Epithelial cell of esophagus (primary cell): ENCODE measurements around the gene DNMT1.
"Not testable (repeated sequence)": the region's sequence is repeated elsewhere in the genome, so short reads cannot be mapped to it uniquely, and the experiment has no call there.

Experiments used
- DNase-seq: peaks from one replicate; pipeline ENCODE4 v3.0.0; 2010; ENCODE audit warnings: low read depth
- H3K4me3 ChIP-seq: 2 replicates; pipeline ENCODE4 v1.5.1; 2011; ENCODE audit warnings: mild to moderate bottlenecking, low read length, control low read depth
- CTCF ChIP-seq: IDR thresholded peaks from 2 replicates; pipeline ENCODE4 v1.5.1; 2011; ENCODE audit warnings: low read depth, mild to moderate bottlenecking, low read length, control low read depth, inconsistent platforms; ENCODE audit not compliant: insufficient read depth; ENCODE audit errors: missing control alignments

Gene DNMT1

DNA sequence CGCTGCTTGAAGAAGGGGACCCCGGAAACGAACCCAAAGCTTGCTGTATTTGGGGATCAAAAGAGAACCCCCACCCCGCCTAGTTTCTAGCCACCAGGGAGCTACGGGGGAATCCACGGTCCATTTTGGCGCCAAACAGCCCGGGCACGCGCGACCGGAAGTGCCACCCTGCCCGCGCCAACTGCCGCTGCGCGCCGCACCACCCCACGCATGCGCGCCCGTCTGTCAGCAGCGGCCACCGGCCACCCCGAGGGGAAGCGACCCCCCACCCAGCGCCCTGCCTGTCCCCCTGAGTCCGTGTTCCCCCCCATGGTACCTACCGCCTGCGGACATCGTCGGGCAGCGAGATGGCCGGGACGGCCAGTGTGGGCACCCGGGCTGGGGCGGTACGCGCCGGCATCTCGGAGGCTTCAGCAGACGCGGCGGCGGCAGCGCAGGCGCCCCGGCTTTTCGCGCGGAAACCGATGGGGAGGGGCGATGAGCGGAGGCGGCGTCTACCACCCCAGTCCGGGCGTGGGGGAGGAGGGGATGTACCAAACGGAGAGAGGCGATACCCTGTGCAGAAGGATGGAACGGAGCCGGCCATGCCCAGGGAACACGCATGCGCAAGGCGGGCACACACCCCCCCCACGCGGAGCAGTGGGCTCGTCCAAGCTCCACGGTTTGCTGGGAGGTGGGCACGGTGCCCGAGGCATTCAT, at the start of gene DNMT1:
Gene DNMT1, minus strand, starts transcription at position 454 of the 699 bp plus-strand sequence. Its CDS starts 54 bp downstream, at position 400.
- H3K4me3 ChIP-seq = peak within 1 kb of the TSS; percentile 85
- peak; percentile 96 for DNase-seq
- TF ChIP-seq CTCF = no peak

DNA sequence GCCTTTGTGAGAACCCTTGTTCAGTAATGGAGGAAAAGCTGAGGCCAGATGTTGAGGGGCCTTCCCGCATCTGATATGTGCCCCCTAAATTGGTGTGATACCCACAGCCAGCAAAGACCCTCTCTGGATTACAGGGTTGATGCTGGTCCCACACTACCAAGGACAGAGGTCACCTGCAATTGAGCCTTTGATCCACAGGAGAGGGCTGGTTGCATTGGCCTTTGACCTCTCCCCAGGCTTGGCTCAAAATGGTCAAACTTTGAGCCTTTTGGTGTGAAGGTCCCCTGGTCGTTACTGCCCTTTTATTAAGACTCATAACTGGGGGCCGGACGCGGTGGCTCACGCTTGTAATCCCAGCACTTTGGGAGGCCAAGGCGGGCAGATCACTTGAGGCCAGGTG, 48.9 kb upstream of the DNMT1 start:
- TF ChIP-seq CTCF = no peak
- DNase-seq = no peak
- no peak overlapping the region for H3K4me3 ChIP-seq

DNA sequence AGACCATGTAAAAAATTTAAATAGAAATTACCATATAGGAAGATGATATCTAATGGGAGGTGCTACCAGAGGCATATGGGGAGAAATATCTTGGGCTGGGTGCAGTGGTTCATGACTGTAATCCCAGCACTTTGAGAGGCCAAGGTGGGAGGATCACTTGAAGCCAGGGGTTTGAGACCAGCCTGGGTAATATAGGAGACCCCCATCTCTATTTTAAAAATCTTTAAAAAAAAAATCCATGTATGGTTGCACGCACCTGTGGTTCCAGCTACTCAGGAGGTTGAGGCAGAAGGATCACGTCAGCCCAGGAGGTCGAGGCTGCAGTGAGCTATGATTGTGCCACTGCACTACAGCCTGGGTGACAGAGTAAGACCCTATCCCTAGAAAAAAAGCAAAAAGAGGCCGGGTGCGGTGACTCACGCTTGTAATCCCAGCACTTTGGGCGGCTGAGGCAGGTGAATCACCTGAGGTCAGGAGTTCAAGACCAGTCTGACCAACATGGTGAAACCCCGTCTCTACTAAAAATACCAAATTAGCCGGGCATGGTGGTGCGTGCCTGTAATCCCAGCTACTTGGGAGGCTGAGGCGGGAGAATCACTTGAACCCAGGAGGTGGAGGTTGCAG, 47.2 kb upstream of the DNMT1 start:
- H3K4me3 ChIP-seq, DNase-seq: not testable (repeated sequence)

DNA sequence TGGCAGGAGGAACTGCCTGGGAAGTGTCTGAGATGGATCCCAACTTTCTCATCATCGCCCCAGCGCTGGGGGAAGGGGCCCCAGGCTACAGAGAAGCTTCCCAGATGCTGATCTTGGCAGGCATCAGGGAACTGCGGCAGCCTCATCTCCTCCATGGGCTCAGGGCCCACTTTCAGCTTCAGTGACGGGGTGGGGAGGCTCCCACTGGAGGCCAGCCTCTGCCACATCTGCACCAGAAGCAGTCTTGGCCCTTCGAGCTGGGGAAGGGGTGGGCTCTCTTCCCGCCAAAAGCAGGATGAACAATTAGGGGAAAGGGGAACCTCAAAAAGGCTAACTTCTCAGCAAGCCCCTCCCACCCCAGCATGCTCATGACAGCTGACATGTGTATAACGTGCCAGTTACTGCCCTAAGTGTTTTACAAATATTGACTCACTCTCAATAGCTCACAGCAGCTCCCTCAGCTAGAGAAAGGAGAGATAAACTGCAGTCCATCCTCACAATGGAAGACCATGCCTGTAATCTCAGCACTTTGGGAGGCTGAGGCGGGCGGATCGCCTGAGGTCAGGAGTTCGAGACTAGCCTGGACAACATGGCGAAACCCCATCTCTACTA, 43.5 kb upstream of the DNMT1 start:
- no peak overlapping the region for H3K4me3 ChIP-seq
- DNase-seq = peak; percentile 72
- TF ChIP-seq CTCF = no peak

DNA sequence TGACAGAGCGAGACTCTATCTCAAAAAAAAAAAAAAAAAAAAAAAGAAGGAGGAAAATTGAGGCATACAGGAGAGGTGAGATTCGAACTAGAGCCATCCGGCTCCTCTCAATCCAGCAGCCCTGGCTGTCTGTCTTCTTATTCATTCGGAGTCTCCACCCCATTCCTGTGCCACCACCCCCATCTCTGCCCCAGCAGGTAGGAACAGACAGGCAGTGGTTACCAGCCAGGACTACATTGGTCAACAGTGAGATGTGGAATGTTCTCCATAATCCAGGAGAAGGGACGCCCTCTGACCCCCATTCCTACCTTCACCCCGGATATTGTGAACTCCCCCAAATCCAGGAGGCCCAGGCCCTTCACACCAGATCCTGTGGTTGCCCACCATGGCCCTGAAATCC, 42.9 kb upstream of the DNMT1 start:
- no peak overlapping the region for H3K4me3 ChIP-seq
- DNase-seq = peak; percentile 79
- TF ChIP-seq CTCF = no peak

- H3K4me3 ChIP-seq, DNase-seq: not testable (repeated sequence)
Observed at GRCh38 chr19:10235409-10235808, 40.7 kb upstream of the DNMT1 start.

- H3K4me3 ChIP-seq = no peak overlapping the region
- TF ChIP-seq CTCF = no peak
- DNase-seq = no peak
Observed at GRCh38 chr19:10235003-10235402, 40.2 kb upstream of the DNMT1 start.

DNA sequence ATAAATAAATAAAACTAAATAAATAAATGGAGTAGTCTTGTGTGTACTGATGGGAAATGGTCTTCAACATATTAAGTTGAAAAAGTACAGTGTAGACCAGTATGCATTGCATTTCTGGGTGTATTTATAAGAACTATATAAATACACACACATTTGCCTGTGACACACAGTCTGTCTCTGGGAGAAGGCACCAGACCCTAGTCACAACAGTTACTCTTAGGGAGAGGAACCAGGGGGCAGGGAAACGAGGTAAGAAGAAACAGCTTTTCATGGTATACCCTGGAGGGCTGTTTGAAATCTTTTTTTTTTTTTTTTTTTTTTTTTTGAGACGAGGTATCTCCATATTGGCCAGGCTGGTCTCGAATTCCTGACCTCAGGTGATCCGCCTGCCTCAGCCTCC, 39.2 kb upstream of the DNMT1 start:
- no peak for DNase-seq
- TF ChIP-seq CTCF = no peak
- no peak overlapping the region for H3K4me3 ChIP-seq
